Neural crest cell (in vitro differentiated cells): ENCODE data around the gene CFL1. TPM values are rescaled to one million over a fixed set of nuclear protein-coding genes. Genes with fewer than 3 reads are reported as not detected.

Source experiments
- DNase-seq: peaks from one replicate; pipeline ENCODE4 v3.0.0; 2021; ENCODE audit warnings: low read depth, mixed read lengths, low spot score
- H3K27ac Mint-ChIP-seq: one replicate; pipeline ENCODE4 v1.8.0; 2021; ENCODE audit warnings: mild to moderate bottlenecking, mixed read lengths; ENCODE audit not compliant: unreplicated experiment
- H3K27me3 Mint-ChIP-seq: 2 replicates; pipeline ENCODE4 v1.8.0; 2021; ENCODE audit warnings: low read depth, mild to moderate bottlenecking, mixed read lengths
- H3K36me3 Mint-ChIP-seq: 2 replicates; pipeline ENCODE4 v1.8.0; 2021; ENCODE audit warnings: low read depth, mild to moderate bottlenecking, mixed read lengths
- H3K4me1 Mint-ChIP-seq: 2 replicates; pipeline ENCODE4 v1.8.0; 2021; ENCODE audit warnings: mixed read lengths
- H3K4me3 Mint-ChIP-seq: one replicate; pipeline ENCODE4 v1.8.0; 2021; ENCODE audit warnings: mild to moderate bottlenecking, mixed read lengths
- H3K9me3 Mint-ChIP-seq: 2 replicates; pipeline ENCODE4 v1.8.0; 2021; ENCODE audit warnings: mixed read lengths
- total RNA-seq: library from RNA; stranded (reverse); gene quantifications from 2 replicates; pipeline ENCODE4 v1.2.1, GENCODE V29; 2021
- TF ChIP-seq, protein P1 (sequence below): fragments of 200-600 bp; sonication (generic); conservative IDR thresholded peaks from 2 replicates; pipeline ENCODE4 v1.5.0; 2021; ENCODE audit warnings: antibody characterized with exemption, mild to moderate bottlenecking

The CFL1 gene
- total RNA-seq, 1 donor from 2014 or later: 1,437 TPM

GRCh38 chr11:65855927-65856363 lies 2.0 kb downstream of the CFL1 start:
- no peak for DNase-seq
- peaks cover 53% of the 10 kb centered on the region for H3K4me1 Mint-ChIP-seq
- H3K27ac Mint-ChIP-seq: no peak overlapping the region
- peaks cover 45% of the 10 kb centered on the region for H3K36me3 Mint-ChIP-seq
- TF ChIP-seq, protein P1, sequence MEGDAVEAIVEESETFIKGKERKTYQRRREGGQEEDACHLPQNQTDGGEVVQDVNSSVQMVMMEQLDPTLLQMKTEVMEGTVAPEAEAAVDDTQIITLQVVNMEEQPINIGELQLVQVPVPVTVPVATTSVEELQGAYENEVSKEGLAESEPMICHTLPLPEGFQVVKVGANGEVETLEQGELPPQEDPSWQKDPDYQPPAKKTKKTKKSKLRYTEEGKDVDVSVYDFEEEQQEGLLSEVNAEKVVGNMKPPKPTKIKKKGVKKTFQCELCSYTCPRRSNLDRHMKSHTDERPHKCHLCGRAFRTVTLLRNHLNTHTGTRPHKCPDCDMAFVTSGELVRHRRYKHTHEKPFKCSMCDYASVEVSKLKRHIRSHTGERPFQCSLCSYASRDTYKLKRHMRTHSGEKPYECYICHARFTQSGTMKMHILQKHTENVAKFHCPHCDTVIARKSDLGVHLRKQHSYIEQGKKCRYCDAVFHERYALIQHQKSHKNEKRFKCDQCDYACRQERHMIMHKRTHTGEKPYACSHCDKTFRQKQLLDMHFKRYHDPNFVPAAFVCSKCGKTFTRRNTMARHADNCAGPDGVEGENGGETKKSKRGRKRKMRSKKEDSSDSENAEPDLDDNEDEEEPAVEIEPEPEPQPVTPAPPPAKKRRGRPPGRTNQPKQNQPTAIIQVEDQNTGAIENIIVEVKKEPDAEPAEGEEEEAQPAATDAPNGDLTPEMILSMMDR: no peak
- H3K27me3 Mint-ChIP-seq: peaks cover 39% of the 10 kb centered on the region
- peak overlapping the region; percentile 94 for H3K4me3 Mint-ChIP-seq
- H3K9me3 Mint-ChIP-seq: peaks cover 7% of the 10 kb centered on the region

DNA sequence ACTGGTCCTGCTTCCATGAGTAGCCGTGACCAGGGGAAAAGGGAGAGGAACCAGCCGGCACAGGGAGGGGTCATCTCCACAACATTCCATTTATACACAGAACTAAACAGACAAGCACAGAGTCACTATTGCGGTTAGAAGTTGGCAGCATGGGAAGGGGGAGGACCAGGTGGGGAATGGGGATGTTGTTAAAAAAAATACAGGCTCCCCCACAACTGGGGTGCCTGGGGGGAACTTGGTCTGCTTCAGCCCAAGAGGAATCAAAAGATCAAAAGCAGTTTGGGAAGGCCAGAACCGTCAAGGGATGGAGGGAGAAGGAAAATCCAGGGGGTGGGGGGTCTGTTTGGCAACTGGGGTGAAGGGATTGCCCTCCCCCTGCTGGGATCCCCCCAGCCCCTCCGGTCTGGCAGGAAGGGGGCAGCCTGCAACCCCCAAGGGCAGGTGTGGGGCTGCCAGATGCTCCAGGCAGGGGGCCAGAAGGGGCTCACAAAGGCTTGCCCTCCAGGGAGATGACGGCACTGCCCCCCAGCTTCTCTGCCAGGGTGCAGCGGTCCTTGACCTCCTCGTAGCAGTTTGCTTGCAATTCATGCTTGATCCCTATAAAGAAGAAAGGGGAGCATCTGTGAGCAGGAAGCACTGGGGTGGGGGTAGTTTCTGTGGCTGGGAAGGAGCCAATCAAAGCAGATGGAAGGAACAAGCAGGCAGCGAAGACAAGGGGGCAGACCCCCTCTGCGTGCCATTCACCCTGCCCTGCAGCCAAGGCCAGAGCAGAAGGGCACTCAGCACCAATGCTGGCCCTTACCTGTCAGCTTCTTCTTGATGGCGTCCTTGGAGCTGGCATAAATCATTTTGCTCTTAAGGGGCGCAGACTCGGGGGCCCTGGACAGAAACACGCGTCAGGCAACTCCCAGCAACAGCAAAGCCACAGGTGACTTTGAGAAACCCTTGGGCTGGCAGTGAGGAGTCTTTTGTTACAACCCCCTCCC lies 2.8 kb downstream of the CFL1 start:
- no peak overlapping the region for H3K27ac Mint-ChIP-seq
- DNase-seq: no peak
- H3K27me3 Mint-ChIP-seq: peaks cover 41% of the 10 kb centered on the region
- peaks cover 7% of the 10 kb centered on the region for H3K9me3 Mint-ChIP-seq
- TF ChIP-seq, protein P1: no peak
- H3K36me3 Mint-ChIP-seq: peaks cover 45% of the 10 kb centered on the region
- peak overlapping the region; percentile 94 for H3K4me3 Mint-ChIP-seq
- H3K4me1 Mint-ChIP-seq: peaks cover 51% of the 10 kb centered on the region

DNA sequence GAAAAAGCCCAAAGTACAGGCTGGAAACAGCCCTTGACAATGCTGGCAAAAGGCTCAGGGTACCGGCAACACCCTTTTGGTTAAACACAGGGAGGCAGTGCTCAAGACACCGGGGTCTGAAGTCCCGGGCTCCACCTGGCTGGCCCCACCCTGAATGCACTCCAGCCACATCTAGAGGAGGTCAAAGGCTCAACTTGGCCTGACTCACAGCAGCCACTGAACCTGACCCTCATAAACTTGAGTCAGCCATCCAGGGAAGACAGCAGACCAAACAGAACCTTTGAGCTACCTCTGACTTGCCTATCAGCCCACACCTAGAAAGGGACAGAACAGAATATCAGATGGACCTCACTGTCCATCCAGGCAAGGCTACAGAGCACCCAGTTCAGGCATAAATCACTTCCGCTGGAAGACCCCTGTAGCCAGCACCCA lies 3.8 kb downstream of the CFL1 start:
- no peak for DNase-seq

GRCh38 chr11:65853246-65853979 lies 4.6 kb downstream of the CFL1 start:
- H3K4me3 Mint-ChIP-seq: peak overlapping the region; percentile 89
- H3K36me3 Mint-ChIP-seq: peaks cover 45% of the 10 kb centered on the region

More for the DNA sequence above, 3.8 kb downstream of the CFL1 start:
- TF ChIP-seq, protein P1: no peak
- Mint-ChIP-seq H3K27me3 (peaks cover 50% of the 10 kb centered on the region), H3K27ac (no peak overlapping the region), H3K4me1 (peaks cover 44% of the 10 kb centered on the region), H3K4me3 (peak overlapping the region; percentile 89), H3K9me3 (peaks cover 7% of the 10 kb centered on the region), H3K36me3 (peaks cover 45% of the 10 kb centered on the region)

More at GRCh38 chr11:65853246-65853979, 4.6 kb downstream of the CFL1 start:
- Mint-ChIP-seq H3K4me1 (peaks cover 37% of the 10 kb centered on the region), H3K27ac (no peak overlapping the region), H3K27me3 (peaks cover 55% of the 10 kb centered on the region), H3K9me3 (peaks cover 7% of the 10 kb centered on the region)
- TF ChIP-seq, protein P1: no peak
- no peak for DNase-seq
